ENCODE measurements around the gene HOXA11.

Gene HOXA11

GRCh38 chr7:27165089-27165995, 19.7 kb downstream of the HOXA11 start, which contains the start of gene HOXA9:
HOXA9 (minus strand) TSS chr7:27165537; CDS start chr7:27165457, 80 bp downstream.
- no peak within 1 kb of the TSS for H3K4me3 ChIP-seq (ENCODE audit: low read depth, low read length, poor library complexity, severe bottlenecking)

GRCh38 chr7:27164367-27165088, 20.5 kb downstream of the HOXA11 start:
- no peaks in the 10 kb centered on the region for H3K36me3 ChIP-seq (ENCODE audit: insufficient read depth, low read length)
- H3F3A ChIP-seq (ENCODE audit: insufficient read depth, low read length): 0 out of 2 replicates have a peak, but pooled peaks cover 8% of the 10 kb centered on the region
- peaks cover 13% of the 10 kb centered on the region for H3K4me1 ChIP-seq (ENCODE audit: insufficient read depth, low read length, severe bottlenecking)
- no peak for TF ChIP-seq CTCF (IDR thresholded peaks at IDR 0.05; ENCODE audit: low read length)
- TF ChIP-seq EZH2 (IDR thresholded peaks at IDR 0.05; ENCODE audit: borderline replicate concordance, low read length): no peak
- no peaks in the 10 kb centered on the region for H3K79me2 ChIP-seq (ENCODE audit: insufficient read depth, low read length)
- peaks cover 4% of the 10 kb centered on the region; the same call in 1 of the 2 replicates for H3K27me3 ChIP-seq (ENCODE audit: insufficient read depth, low read length)
- H2AFZ ChIP-seq (ENCODE audit: low read length): no peak overlapping the region
- no peak overlapping the region for H3K9ac ChIP-seq (ENCODE audit: low read length)
- no peak overlapping the region for H3K4me2 ChIP-seq (ENCODE audit: low read length)
- no peak overlapping the region for H3K4me3 ChIP-seq (ENCODE audit: low read depth, low read length, poor library complexity, severe bottlenecking)
- H3K9me3 ChIP-seq (ENCODE audit: low read length): no peaks in the 10 kb centered on the region
- H4K20me1 ChIP-seq (ENCODE audit: insufficient read depth, low read length): no peaks in the 10 kb centered on the region
- no peaks in the 10 kb centered on the region for H3K9me2 ChIP-seq (ENCODE audit: low read depth, low read length)
- H3K27ac ChIP-seq (ENCODE audit: low read depth, low read length, poor library complexity, severe bottlenecking): no peak overlapping the region

More at GRCh38 chr7:27165089-27165995, 19.7 kb downstream of the HOXA11 start, which contains the start of gene HOXA9:
- no peak within 1 kb of the TSS for H3K4me2 ChIP-seq (ENCODE audit: low read length)
- TF ChIP-seq CTCF (IDR thresholded peaks at IDR 0.05; ENCODE audit: low read length) (no peak), EZH2 (IDR thresholded peaks at IDR 0.05; ENCODE audit: borderline replicate concordance, low read length) (no peak)
- no peak within 1 kb of the TSS for H3K9ac ChIP-seq (ENCODE audit: low read length)
- H3K27me3 ChIP-seq (ENCODE audit: insufficient read depth, low read length): peaks cover 4% of the 10 kb centered on the region; the same call in 1 of the 2 replicates
- peaks cover 8% of the 10 kb centered on the region for H3K4me1 ChIP-seq (ENCODE audit: insufficient read depth, low read length, severe bottlenecking)
- no peaks in the 10 kb centered on the region for H4K20me1 ChIP-seq (ENCODE audit: insufficient read depth, low read length)
- no peak within 1 kb of the TSS for H2AFZ ChIP-seq (ENCODE audit: low read length)
- H3K27ac ChIP-seq (ENCODE audit: low read depth, low read length, poor library complexity, severe bottlenecking): no peak within 1 kb of the TSS
- H3K36me3 ChIP-seq (ENCODE audit: insufficient read depth, low read length): no peaks in the 10 kb centered on the region
- no peaks in the 10 kb centered on the region for H3K9me3 ChIP-seq (ENCODE audit: low read length)
- H3F3A ChIP-seq (ENCODE audit: insufficient read depth, low read length): 0 out of 2 replicates have a peak, but pooled peaks cover 8% of the 10 kb centered on the region
- no peaks in the 10 kb centered on the region for H3K9me2 ChIP-seq (ENCODE audit: low read depth, low read length)
- H3K79me2 ChIP-seq (ENCODE audit: insufficient read depth, low read length): no peaks in the 10 kb centered on the region

- peaks cover 13% of the 10 kb centered on the region for H3K4me1 ChIP-seq (ENCODE audit: insufficient read depth, low read length, severe bottlenecking)
- no peaks in the 10 kb centered on the region for H3K9me2 ChIP-seq (ENCODE audit: low read depth, low read length)
- no peak overlapping the region for H3K4me3 ChIP-seq (ENCODE audit: low read depth, low read length, poor library complexity, severe bottlenecking)
- no peaks in the 10 kb centered on the region for H4K20me1 ChIP-seq (ENCODE audit: insufficient read depth, low read length)
- no peaks in the 10 kb centered on the region for H3K9me3 ChIP-seq (ENCODE audit: low read length)
- TF ChIP-seq EZH2 (IDR thresholded peaks at IDR 0.05; ENCODE audit: borderline replicate concordance, low read length) (no peak), CTCF (IDR thresholded peaks at IDR 0.05; ENCODE audit: low read length) (no peak)
- H3K4me2 ChIP-seq (ENCODE audit: low read length): no peak overlapping the region
- no peak overlapping the region for H3K9ac ChIP-seq (ENCODE audit: low read length)
- no peaks in the 10 kb centered on the region for H3K79me2 ChIP-seq (ENCODE audit: insufficient read depth, low read length)
- no peaks in the 10 kb centered on the region for H3K36me3 ChIP-seq (ENCODE audit: insufficient read depth, low read length)
- peaks cover 4% of the 10 kb centered on the region; the same call in 1 of the 2 replicates for H3K27me3 ChIP-seq (ENCODE audit: insufficient read depth, low read length)
- 0 out of 2 replicates have a peak, but pooled peaks cover 8% of the 10 kb centered on the region for H3F3A ChIP-seq (ENCODE audit: insufficient read depth, low read length)
- no peak overlapping the region for H3K27ac ChIP-seq (ENCODE audit: low read depth, low read length, poor library complexity, severe bottlenecking)
- no peak overlapping the region for H2AFZ ChIP-seq (ENCODE audit: low read length)
Observed at GRCh38 chr7:27164045-27164366, 21.0 kb downstream of the HOXA11 start.

Data from OCI-LY1 (cell line).